NCI-H446 treated with DMSO at 0.1 percent for 48 hours (cell line): ENCODE results near the gene SEMA3F.
A peak's percentile ranks its signal among the peaks of the same experiment; 100 is the strongest.

Source experiments
- DNase-seq: peaks from one replicate; lab custom pipeline; 2025; lab: John Stamatoyannopoulos, UW

The SEMA3F gene

DNA sequence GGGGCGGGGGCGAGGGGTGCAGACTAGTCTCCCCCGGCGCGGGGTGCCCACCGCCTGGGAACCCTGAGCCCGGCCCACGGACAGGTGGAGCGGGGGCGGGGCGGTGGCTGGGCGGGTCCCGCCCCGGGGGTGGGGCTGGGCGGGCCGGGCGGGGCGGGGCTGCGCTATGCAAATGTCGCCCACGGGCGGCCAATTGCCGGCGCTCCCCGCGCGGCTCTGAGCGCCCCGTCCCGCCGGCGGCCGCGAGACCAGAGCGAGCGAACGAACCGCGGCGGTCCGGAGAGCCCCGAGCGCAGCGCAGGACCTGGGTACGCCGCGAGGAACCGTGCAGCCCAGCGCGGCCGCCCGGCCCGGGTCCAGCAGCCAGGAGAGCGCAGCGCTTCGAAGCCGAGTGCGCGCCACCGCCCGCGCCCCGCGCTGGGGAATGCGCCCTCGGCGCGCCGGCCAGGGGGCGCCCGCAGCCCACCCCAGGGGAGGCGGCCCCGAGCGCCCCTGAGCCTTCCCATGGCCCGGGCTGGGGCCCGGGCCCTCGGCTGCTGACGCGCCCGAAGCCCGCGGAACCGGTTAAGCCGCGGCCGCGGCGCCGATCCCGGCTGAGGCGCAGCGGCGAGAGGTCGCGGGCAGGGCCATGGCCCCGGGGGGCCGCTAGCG, at the start of gene SEMA3F:
Gene SEMA3F, plus strand, starts transcription at position 485 of the 651 bp plus-strand sequence. CDS start 4,299 bp downstream, outside the sequence.
- peak; percentile 4 for DNase-seq

DNA sequence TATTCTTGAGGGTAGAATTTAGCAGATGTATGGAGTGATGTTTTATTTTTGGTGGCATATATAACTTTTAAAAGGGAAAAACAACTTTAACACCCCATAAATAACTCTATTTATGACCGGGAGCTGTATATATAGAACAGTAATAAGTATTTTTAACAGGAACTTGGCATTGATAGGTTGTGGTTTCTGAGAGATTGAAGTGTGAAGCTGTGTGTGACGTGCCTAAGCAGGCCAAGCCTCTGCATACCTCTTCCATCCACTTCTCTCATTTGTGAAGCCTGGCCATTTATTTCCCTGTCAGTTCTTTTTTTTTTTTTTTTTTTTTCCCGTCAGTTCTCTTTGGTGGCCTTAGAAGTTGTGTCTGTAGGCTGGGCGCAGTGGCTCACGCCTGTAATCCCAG, 43.4 kb upstream of the SEMA3F start:
- no peak for DNase-seq

DNA sequence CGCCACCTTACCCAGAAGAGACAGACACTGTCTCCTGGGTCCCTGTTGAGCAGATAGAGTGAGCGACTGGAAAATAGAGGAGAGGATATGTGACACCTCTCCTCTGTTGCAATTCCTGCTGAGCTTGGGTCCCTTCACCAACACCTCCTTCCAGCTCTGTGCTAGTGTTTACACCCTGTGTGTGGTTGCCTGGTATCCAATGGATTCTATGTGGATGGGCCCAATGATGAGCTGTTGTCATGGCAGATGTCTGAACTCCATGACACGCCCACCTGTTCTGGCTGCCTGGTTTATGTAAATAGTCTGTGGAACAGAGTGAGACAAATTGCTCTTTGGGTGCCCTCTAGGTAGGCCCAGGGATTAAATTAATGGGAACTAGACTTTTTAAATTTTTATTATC, 42.7 kb upstream of the SEMA3F start:
- no peak for DNase-seq

DNA sequence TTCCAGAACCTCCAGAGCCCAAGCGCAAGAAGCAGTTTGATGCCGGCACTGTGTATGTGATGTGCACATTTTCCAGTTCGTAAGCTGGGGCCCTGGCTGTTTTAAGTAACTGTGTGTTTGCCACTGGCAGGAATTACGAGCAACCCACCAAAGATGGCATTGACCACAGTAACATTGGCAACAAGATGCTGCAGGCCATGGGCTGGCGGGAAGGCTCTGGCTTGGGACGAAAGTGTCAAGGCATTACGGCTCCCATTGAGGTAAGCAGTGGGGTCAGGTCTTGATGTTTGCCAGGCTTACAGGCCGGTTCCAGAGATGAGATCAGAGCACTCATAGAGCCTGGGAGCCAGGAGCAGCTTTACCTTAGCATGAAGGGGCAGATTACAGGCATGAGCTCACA, 38.0 kb upstream of the SEMA3F start:
- no peak for DNase-seq

DNA sequence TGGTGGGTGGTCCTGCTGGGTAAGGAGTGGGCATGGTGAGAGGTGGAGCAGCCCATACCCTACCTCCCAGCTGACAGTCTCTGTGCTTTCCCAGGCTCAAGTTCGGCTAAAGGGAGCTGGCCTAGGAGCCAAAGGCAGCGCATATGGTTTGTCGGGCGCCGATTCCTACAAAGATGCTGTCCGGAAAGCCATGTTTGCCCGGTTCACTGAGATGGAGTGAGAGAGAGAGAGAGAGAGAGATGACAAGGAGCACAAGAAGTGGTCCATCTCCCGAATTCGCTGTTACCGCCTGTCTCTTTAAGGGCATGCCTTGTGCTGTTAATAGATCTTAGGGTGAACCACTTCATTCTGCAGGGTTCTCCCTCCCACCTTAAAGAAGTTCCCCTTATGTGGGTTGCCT, 36.9 kb upstream of the SEMA3F start:
- DNase-seq: no peak

DNA sequence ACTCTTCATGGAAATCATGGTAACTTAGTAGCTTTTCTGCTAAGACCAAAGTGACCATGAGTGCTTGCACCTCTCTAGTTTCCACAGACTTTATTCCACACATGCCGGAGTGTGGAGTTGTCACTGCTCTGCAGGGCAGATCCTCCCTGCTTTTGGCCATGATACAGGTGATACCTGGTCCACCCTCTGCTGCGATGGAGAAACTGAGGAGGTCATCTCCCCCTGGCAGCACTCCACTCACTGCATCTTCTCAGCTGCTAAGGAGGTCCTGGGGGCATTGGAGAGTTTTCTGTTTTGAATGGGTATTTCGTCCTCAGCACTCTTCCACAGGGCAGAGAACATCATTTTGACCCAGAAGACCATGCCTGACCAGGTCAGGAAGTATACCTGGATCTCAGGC, 35.3 kb upstream of the SEMA3F start:
- no peak for DNase-seq

DNA sequence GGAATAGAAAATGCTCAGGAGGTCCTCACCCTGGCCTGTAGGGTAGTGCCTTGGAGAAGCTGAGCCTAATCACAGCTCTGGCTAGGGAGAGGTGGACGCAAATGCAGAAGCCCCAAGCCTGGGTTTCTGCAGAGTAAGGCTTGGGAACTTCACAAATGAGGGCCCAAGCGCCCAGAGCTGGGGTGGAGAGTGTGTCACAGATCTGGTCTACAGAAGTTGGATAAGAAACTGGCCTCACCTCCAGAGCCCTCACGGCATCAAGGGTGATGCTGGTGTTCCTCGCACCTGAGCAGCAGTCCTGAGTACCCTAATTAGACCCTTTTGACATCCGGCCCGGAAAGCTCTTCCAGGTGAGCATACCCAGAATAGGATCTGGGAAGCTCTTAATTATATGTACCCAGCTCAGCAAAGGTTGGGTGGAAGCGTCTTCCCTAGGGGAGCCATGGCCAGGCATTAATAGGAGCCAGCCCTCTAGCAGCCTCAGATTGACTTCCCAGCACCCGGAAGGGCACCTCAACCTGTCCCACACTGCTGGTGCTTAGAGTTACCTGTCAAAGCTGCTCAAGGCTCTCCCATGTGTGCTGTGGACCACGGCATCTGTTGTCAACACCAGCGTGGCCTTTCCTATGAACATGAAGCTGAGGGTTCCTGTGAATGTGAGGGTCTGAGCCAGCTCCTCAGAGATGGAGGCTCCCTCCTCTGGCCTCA, 34.6 kb upstream of the SEMA3F start:
- DNase-seq: no peak

DNA sequence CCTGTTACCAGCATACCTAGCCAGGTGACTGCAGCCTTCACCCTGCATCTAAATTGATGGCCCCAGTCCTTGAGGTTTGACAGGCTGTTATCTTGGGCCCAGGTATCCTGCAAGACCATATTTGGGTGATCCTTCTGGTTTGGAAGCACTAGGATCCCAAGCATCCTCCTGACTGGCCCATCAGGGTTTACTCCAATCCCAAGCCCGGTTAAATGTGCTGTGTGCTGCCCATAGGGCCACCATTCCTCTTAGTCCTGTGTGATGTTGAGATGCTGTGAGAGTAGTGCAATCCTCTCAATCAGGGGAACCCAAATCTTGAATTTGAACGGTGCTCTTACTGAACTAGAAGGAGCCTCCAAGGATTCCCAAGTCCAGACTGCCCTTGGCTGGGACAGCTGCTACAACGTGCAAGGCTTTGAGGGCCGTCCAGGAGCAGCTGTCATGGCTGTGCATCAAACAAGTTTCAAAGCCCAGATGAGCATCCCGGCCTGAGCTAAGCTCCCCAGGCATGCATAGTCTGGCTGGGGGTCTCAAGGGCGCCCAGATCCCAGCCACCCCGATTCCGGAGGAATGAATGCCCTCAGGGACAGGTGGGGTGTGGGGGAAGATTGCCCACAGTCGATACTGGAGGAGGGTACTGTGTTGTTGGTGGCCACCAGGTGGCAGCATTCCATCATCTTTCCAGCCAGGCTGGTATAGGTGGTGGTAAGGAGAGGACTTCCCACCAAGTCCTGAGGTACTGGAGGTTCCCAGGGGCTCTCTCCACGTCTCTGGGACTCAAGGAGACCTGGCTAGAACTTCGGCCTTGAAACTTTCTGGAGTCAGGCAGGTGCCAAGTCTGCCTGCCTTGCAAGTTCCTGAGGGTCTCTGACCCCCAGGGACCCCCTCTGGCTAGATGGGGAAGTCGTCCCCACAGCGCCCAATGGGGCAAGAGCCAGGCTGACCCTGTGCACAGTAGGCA, 33.8 kb upstream of the SEMA3F start:
- peak; percentile 32 for DNase-seq

DNA sequence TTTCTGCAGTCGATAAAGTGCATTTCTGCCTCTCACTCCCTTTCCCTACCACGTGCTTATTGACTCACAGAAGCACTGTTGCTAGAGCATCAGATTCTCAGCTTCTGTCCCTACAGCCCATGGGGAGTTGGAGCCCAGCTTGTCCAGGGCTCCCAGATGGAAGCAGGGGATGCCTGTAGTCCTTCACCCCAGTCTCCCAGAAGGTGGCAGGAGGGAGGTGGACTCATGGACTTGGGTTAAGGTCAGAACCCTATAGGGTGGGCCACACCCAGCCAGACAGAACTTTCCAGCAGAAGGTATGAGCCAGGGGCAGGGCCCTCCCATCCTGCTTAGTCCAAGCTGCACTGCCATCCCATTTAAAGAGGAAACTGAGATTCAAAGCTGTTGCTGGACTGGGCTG, 33.1 kb upstream of the SEMA3F start:
- no peak for DNase-seq

DNA sequence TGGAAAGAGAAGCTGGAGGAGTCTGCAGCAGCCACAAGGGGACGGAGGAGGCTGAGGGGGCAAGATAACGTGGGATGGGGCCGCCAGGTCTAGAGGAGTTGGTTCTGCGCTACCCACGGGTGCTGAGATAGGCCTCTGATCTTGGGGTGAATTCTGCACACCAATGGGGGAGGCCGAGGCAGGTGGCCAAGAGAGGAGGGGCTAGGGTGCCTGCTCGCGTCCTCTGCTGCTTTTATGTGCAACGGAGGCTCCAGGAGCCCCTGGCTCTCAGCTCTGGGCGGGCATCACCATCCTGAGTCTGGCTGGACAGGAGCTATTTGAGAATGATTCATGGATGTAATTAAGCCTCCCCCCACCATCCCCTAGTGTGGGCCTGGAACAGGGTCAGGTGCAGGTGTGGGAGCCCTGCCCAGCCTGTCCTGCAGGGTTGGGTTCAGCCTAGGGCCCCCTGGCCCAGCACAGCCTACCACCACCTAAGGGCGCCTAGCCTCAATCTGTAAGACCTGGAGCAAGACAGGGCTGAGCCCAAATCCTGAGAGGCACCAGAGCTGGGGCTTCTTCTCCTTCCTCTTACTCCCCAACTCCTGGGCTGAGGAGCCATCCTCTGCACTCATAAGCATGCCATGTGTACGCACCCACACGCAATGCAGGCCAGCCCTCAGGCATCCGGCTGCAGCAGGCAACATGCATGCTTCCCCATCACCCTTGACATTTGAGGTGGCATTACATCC, 32.3 kb upstream of the SEMA3F start:
- DNase-seq: no peak

DNA sequence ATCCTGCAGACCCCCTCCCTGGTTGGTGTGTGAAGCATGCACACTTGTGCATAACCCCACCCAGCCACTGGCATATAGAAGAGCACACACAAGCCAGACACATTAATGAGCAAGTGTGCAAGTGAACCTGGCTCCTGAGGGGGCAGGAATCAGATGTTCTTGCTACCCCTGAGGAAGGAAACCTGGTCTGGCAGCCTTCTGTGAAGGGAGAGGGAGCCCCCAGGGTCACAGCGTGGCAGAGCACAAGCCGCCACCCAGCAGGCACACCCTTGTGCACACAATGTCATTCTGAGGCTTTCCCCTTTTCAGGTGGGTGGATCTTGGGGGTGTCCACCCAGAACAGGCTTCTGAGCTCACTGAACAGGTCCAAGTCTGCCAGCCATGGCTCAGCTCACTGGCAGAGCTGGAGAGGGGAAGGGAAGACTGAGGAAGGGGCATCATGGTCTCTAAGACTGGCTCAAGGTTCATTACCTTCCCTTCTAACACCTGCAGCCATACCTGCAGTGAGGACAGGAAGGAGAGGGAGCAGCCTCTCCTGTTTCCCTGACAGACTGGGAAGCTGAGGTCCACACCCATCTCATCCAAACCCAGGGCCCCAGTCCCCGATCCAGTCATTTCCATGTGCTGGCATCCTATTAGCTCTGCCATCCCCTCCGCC, 31.6 kb upstream of the SEMA3F start:
- DNase-seq: no peak

DNA sequence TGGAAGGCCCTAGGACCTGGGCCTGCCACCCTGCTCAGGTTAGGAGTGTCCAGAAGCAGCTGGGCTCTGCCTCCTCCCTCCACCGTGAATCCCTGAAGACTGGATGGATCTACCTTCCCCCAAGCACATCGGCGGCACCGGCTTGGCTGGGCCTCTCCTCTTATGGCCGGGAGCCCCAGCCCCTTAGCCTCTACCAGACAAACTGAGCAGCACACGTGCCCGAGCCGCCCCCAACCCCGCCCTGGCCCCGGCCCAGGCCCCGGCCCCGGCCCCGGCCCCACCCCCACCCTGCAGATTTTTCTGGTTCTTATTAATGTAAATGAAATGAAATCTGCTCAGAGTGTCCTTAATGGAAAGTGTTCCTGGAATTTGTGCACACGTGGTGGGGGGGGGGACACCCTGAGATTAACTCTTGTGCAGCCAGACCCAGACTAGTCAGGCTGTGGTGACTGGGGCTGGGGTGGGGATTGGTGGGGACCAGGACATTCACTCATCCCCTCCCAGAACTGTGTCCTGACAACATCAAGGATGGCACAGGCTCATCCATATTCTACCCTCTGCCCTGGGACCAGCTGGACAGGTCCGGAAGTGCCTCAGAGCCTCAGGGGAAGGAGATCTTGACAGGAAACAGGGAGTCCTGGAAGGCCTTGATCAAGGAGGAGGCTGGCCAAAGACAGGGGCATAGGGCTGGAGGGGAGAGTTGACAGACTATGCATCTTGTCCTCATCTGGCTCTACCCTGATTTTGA, 30.9 kb upstream of the SEMA3F start:
- DNase-seq: no peak

DNA sequence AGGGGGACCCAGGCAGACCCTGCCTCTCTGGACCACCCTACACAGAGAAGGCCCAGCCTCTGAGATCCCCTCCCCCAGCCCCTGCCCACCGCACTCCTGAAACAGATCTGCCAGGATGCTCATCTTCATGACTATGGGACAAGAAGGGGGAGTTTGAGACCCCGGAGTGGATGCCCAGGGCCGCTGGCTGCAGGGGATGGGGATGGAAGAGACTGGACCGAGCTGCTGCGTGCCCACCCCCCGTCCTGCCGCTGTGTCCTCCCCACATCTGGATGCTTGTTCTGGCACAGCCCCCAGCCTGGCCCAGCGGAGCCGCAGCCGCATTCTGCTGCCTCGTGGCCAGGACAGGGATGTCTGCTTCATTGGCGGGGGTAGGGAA, 30.3 kb upstream of the SEMA3F start:
- no peak for DNase-seq

DNA sequence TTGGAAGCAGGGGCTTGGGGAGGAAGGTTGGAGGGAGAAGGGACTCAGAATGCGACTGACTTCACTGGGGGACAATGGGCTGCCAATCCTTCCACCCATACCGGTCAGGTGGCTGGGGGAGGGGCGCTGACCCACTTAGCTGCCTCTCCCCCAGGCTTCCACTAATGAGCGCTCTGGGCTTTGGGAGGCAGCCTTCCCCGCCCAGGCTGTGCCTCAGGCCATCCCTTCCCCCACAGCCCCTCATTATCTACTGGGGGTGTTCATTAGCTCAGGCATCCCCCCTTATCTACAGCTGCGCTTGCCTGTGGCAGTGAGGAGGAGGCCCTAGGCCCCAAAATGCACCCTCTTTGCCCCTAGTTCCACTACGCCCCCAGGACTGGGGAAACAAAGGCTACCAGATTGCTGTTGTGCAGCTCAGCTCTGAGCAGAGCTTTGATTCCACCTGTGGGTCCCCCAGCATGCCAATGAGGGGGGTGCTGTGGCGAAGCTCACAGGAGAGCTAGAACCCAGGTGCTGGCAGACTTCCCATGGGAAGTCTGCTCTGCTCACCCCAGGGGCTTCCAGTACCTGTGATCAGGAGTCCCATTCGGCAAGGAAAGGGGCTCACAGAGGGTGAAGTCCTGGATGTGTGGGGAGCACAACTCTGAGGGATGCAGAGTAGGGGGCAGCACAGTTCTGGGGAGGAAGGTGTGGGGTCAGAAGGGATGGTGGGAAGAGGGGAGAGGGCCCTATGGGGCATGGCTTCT, 29.4 kb upstream of the SEMA3F start:
- no peak for DNase-seq

DNA sequence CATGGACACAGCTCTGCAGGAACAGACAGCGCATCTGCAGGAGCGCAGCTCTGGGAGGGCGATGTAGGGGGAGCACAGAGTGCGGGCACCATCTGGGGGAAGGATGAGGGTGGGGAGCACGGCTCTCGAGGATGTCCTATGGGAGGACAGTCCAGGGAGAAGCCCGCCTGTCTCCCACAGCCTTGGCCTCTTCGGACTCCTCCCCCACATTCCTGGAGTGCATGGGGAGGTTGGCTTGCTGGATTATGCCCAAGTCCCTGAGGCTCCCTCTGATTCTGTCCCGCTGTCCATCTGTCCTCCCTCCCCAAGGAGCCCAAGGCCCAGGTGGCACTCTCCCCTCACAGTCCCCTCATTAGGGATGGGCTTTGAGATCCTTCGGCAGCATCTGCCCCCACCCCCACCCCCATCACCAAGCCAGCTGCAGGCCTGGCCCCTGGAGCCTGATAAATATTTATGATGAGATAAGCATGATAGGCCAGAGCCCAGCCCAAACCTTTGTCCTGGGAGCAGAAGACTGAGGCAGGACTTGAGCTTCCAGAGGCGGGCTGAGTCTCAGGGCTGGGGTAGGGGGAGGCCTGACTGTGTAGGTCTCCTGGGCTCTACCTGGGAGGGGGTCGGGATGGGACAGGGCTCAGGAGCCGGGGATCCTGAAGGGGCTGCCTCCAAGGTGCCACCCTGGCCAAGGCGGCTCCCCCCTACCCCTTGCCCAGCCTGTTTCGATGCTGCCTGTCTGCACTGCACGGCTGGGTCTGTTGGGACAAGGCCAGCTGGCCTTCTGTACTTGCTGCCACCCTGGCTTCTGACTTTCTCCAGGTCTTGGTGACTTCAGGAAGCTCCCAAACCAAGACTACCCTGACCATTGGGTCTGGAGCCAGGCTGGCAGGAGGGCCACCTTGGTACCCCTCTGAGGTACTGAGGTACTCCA, 28.6 kb upstream of the SEMA3F start:
- DNase-seq: no peak

DNA sequence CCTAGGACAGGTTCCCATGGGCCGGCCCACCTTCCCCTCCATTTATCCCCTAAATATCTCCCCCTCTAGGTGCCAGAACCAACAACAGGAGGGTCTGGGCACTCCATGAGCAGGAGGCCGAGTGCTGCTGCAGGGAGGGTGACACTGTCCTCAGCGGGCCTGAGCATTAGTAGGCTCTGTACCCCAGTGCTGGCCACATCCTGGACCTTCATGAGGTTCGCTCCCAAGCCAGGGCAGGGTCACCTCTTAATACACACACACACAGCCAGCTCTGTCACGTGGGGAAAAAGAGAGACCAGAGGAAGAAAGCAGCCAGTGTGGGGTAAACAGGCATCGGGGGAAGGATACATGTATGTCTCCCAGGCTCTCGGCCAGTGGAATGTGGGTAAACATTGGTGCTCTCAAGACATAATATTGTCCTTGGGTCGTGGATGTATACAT, 27.9 kb upstream of the SEMA3F start:
- no peak for DNase-seq

DNA sequence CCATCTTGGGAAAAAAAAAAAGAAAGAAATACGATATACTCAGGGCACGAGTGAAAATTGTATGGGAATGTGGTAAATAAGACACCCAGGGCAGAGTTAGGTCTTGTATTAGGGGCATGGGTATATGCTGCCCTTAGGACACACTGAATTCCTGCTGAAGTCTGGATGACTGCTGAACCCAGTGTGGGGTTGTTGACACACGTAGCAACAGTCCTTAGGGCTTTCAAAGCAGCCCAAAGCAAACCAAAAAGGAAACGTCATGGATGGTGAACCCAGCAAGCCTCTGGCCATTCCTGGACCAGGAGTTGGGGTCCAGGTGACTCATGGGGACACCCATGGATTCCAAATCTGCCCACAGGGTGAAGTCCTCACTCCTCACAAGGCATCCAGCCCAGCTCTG, 27.1 kb upstream of the SEMA3F start:
- DNase-seq: no peak

DNA sequence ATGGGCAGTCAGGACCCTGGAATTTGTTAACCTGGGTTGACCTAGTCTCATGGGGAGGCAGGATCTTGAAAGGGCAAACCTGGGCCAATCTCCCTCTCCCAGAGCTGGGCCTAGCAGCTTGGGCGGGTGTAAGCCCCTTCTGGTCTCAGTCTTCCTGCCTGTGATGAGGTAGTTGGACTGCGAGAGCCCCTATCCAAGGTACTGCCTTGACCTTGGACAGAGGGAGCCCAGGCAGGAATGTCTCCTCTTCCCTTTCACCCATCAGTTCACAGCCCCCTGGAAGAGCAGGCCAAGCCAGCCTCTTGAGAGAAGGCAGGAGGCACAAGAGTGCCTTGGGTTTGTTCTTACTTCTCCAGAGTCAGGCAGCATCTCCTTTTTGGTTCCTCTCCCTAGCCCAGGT, 24.7 kb upstream of the SEMA3F start:
- DNase-seq: no peak
